ENCODE measurements around the gene ATG4B.
A peak's percentile ranks its signal among the peaks of the same experiment; 100 is the strongest.
"Not testable (repeated sequence)": the region's sequence is repeated elsewhere in the genome, so short reads cannot be mapped to it uniquely, and the experiment has no call there.

ATG4B gene

DNA sequence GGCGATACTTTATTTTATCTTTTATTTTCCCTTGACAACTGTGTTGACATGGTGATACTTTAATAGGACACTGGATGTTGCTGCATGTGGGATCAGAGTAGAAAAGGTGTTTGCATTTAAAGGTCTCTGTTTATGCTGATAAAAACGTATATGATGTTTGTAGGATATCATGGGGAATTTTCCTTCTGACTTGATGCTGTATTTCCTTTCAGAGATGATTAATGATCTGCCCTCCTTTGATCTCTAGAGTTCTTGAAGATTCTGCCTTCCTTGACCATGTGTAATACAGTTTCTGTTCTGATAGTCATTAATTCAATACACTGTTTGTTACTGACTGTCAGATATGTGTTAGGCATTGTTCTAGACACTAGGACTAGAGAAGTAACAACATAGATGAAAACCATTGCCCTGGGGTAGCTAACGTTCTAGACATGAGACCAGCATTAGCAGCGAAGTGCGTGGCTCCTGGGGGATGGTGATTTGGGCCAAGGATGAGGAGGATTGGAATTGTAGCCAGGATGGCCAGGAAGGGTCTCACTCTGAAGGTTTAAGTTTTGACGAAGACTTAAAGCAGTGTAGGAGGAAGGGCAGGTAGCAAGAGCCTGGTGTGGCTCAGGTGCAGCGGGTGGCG, 2.8 kb downstream of the ATG4B start:
- DNase-seq = no peak

DNA sequence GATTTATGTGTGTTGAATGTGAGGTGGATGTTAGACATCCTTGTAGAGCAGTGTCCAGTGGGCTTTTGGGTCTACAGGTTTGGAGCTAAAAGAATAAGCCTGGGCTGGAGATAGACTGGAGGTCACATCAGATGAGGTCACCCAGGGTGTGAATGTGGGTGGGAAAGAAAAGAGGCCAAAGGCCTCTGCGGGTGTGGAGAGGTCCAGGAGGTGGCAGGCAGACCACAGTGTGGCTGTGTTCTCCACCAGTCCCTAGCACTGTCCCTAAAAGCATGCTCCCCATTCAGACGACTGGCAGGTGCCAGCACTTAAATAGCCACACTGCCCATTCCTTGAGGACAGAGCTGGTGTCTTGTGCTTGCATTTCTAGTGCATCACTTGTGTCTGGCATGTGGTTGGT, 4.1 kb downstream of the ATG4B start:
- DNase-seq = peak; percentile 24 to 50

DNA sequence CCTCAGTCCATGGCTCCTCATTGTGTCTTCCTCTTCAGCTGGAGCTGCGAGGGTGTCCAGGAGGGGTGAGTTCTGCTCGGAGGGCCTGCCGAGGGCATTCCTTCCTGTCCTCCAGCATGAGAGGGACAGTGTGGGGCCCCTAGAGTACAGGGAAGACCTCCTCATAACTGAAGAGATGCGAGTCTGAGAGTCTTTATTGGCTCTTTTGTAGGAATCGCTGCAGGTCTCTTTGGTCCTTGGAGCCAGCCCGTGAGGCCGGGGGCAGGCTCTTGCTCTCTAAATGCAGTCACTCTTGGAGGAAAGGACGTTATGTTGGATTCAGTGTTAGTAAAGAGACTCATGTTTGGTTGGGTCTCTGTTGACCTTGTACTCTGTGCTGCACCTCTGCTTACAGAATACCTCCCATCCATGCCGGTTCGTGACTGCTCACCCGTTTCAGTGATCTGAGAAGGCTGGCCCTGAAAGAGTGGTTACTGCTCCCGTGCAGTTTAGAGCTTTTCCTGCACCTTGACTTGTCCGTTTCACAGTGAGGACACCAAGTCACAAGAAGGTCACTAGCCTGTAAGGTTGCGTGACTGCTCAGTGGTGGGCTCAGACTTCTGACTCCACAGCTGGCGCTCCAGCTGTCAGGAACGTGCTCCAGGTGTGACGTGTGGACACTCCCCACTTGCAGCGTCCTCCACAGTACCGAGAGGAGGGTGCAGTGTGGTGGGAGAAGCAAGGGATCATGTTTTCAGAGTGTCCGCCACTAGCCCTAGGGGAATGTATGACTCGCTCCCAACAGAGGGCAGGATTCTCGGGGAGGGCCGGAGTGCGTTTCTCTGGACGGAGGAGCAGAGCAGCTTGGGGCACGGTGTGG, 7.8 kb downstream of the ATG4B start:
- no peak for DNase-seq

DNA sequence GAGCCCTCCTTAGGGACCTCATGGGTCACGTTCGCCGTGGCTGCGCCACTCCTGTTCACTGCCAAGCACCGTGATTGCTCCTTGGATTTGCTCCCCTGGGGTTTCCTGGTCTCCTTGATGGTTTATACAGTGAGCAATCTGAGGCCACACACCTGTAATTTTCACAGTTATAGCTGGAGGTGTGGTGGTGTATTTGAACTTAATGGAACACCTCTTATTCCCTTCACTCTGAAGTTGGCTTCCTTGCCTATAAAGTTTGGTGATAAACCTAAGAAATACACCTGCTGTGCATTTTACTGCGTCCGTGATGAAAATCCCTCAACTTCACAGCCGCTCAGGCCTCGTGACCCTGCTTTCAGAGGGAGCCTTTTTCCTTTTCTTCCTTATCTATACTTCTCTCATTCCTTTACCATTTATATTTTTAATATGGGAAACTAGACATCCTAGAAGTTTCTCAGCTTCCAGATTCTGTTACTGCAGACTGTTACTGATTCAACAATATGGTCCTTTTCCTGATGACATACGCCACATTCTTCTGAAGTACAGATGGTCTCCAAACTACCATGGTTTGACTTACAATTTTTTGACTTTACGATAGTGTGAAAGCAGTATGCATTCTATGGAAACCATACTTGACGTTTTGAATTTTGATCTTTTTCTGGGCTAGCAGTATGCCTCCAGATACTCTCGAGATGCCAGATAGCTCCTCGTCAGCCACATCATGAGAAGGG, 8.6 kb downstream of the ATG4B start:
- no peak for DNase-seq

DNA sequence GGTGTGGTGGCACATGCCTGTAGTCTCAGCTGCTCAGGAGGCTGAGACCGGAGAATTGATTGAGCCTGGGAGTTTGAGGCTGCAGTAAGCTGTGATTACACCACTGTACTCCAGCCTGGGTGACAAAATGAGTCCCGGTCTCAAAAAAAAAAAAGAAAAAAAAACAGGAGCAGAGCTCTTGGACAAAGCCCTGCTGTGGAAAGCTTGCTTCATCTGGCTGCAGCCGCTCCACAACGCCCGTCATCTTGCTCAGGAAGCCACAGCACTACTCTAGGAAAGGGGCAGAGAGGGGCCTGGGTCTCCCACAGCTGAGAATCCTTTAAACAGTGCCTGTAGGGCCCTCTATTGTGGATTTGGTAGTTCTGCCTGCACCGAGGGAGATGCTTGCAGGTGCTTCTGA, 11.0 kb downstream of the ATG4B start:
- DNase-seq = no peak

DNA sequence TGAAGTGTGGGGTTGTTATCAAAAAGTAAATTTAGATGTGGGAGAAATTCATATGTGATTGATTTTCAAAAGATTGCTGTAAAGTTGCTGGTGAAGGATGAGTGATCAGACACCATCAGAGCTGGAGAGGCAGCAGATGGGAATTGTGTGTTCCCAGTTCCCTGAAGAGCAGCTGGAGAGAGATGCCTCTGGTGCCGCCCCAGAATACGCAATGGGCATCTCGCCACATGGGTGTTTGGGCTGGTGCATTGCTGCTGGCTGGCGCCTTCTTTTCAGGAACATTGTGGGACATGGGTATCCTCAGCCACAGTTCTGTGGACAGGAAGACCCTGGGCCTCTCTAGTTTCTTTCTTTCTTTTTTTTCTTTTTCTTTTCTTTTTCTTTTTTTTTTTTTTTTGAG, 11.9 kb downstream of the ATG4B start:
- DNase-seq = no peak

DNA sequence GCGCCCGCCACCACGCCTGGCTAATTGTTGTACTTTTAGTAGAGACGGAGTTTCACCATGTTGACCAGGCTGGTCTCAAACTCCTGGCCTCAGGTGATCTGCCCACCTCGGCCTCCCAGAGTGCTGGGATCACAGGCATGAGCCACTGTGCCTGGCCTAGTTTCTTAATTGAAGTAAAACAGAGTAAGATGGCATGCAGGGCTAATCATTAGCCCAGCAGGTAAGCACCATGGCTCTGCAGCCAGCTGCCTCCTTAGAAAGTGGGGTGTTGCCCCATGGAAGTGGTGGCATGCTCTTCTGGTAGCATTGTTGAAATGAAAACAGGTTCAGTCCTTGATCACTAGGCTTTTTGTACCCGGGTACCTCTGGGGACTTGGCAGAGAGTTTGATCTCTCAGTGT, 12.4 kb downstream of the ATG4B start:
- no peak for DNase-seq

DNA sequence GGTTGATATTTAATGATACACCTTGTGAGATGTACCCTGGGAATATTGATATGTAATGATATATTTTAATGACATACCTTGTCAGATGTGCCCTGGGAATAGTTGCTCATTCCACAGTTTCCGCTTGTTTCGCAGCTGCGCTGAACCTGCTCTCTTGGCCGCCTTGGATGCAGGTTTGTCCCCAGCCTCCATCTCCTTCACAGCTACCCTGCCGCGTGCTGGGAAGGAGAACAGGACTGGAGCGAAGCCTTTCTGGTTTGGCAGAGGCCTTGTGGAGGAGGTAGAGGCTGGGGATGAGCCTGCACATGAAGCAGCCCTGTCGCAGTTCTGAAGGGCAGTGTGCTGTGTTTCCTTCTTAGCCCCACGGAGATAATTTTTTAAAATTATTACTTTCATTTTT, 14.6 kb downstream of the ATG4B start:
- DNase-seq = no peak

DNA sequence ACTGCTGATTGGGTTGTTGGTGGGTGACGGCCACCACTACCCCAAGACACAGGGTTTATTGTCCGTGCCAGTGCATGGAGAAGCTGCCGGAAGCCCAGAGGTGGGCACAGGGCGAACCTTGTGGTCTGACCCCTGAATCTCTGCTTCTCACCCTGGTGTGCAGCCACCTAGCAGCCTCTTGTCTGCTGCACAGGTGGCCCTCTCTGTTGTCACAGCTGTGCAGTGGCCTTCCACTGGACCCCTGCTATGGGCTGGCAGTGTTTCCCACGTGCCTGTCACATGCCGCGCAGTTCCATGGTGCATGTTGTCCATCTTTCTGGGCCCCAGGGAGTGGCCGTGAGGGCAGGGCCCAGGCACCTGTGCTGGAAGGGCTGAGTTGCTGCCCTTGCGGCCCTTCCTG, 15.2 kb downstream of the ATG4B start:
- no peak for DNase-seq

DNA sequence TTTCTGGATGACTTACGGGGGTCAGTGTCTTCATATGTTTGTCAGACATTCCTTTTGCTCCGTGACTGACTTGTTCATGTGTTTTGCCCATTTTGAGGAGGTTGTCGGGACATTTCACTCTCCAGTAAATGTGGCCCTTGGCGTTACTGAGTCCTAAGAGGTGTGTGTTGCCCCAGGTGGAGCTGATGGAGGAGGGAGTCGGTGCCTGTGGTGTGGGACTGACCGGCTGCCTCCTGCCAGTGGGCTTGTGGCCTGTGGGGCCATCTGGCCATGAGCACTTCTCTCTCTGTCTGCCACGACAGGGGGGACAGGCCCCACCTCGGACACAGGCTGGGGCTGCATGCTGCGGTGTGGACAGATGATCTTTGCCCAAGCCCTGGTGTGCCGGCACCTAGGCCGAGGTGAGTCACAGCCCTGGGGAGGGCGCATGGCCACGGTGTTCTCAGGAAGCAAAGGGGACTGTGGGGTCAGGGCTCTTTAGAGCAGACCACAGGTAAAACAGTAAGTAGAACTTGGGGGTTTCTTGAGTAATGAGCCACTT, 15.8 kb downstream of the ATG4B start:
- no peak for DNase-seq

DNA sequence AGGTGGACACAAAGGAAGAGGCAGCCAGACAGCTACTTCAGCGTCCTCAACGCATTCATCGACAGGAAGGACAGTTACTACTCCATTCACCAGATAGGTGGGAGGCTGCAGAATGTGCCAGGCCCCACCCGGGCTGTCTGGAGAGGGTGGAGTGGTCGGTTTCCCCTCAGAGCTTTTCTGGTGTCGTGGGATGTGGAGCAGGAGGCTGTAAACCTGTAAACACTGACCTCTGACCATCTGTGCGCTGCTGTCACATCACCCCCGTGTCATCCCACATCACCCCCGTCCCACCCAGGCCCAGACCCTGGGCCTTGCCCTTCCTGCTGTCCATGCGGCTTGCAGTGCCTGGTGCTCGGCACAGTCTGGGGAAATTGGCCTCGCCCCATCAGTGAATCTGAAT, 17.1 kb downstream of the ATG4B start:
- no peak for DNase-seq

DNA sequence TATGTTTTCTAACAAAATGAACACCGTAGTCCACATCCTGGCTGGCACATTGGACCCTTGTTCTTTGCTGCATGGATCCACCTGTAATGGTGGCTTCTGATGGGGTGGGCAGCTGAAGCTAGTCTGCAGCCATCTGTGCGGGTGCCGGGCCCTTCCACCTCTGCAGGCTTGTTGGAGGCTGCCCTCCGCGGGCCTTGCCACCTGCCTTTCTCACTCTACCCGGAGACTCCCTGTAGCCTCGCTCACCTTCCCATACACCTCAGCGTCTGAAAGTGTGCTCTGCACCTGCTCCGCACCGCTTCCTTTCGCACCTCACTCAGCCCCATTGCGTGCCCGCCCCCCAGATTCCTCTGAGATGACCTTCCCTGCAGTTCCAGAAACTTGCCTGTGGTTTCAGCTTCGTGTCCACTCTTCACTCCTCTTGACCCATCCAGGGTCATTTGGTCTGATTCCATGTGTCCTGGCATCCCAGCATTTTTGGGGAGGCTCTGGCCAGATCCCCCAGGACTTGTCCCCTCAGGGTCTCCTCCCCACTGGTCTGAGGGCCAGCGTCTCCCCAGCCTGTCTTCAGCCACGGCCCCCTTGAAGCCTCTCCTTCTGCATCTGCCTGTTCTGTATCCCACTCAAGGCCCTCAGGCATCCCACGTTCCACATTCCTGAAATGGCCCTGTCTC, 18.2 kb downstream of the ATG4B start:
- no peak for DNase-seq

DNA sequence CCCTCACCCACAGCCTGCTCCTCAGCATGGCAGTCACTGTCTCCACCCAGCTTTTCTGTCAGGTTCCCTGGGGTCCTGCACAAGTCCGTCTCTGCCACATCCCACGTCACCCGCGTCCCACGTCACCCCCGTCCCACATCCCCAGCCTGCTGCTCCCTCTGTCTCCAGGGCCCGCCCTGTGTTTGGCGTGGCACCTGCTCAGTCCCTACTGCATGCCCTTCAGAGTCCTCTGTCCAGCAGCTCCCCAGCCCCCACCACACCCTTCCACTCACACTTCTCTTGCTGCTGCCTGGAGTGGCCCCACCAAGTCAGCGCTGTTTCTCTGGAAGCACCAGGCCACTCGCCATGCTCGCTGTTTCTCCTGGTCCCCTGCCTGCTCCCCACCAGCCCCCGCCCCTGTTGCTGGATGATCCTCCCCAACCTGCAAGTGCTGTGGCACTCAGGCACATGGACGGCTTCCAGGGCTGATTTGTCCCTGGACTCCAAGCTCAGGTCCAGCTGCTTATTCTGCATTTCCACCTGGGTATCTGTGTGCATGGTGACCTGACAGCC, 18.8 kb downstream of the ATG4B start:
- DNase-seq = no peak

DNA sequence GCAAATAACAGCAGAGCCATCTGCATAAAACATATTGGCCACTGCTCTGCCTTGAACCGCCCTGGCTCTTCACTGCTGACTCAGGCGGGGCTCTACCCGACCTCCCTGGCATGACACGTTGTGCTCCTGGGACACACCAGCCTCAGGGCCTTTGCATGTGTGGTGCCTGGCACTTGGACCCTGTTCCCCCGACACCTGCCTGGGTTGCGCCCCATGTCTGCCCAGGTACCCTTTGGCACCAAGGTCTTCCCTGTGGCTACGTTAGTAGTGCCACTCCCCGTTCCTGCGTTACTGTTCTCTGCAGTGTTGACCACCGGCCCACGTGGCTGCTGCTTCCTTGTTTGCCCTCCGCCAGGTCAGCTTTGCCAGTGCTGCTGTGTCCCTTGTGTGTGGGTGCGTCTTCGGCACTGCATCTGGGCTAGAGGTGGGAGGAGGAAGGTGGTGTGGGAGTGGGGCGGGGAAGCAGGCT, 20.3 kb downstream of the ATG4B start:
- no peak for DNase-seq

DNA sequence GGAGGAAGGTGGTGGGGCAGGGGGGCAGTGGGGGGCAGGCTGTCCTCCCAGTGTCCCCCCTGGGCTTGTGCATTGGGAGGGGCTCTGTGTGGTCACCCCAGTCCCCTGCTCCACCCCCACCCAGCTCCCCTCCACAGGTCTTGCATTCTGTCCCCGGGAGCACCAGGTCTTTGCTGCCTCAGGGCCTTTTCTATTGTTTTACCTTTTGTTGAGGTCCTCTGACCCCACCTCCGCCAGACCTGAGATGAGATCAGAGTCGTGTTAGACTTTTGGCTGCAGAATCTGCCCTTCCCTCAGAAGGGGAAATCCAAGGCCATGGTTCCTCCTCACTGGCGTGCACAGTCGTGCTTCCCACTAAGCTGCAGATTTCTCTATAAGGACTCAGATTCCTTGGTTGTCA, 20.8 kb downstream of the ATG4B start:
- no peak for DNase-seq

DNA sequence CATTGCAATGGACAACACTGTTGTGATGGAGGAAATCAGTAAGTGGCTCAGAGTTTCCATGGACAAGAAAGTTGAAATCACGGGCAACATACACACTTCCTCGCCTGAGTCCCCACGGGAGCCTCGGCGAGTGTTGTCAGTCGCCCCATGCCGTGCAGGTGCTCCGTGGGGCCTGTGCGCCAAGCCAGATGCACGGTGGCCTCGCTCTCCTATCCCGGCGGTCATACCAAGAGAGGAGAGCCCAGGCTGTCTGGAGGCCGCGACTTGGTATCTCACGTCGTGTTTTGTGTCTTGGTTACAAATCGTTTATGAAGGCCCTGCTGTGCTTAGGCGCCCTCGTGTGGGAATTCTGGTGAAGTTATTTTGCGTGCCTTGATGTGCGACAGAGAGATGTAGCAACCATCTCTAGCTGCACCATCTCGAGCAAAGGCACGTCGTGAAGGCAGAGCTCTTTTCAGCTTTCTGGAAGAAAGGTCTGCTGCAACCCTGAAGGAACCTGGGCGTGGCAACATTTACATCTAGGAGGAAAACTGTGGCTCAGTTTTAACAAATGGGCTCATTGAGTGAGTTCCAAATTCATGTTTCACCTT, 21.8 kb downstream of the ATG4B start:
- DNase-seq = peak in 1 of 2 donors; percentile 53

DNA sequence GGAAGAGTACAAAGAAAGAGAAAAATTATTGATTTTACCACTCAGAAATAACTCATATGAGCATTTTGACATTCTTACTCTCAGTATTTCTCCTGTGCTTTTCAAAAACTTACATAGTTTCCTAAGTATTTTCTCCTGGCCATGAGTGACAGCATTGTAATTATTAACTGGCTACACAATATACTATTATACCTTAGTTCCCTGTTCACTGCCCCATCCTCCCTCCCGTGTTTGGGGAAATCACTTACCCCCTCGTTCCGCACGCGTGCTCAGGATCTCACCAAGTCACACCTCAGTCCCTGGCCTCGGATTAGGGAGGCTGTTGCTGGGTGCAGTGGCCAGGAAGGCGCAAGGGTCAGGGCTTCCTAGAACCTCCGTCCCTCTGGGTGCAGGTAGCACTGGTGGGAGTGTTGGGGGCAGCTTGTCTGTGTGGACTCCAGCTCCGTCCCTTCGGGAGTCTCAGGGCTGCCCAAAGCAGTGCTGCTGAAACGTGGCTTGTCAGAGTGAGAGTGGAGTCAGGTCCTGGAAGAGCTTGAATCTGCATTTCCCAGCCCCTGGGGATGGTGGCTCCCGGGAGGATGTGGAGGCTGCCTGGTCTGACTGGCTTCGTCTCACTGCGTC, 23.2 kb downstream of the ATG4B start:
- no peak for DNase-seq

DNA sequence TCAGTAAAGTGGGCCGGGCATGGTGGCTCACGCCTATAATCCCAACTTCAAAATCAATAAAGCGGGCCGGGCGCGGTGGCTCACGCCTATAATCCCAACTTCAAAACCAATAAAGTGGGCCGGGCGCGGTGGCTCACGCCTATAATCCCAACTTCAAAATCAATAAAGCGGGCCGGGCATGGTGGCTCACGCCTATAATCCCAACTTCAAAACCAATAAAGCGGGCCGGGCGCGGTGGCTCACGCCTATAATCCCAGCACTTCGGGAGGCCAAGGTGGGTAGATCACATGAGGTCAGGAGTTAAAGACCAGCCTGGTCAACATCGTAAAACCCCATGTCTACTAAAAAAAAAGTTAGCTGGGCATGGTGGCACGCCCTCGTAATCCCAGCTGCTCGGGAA, 25.2 kb downstream of the ATG4B start:
- DNase-seq = not testable (repeated sequence)

DNA sequence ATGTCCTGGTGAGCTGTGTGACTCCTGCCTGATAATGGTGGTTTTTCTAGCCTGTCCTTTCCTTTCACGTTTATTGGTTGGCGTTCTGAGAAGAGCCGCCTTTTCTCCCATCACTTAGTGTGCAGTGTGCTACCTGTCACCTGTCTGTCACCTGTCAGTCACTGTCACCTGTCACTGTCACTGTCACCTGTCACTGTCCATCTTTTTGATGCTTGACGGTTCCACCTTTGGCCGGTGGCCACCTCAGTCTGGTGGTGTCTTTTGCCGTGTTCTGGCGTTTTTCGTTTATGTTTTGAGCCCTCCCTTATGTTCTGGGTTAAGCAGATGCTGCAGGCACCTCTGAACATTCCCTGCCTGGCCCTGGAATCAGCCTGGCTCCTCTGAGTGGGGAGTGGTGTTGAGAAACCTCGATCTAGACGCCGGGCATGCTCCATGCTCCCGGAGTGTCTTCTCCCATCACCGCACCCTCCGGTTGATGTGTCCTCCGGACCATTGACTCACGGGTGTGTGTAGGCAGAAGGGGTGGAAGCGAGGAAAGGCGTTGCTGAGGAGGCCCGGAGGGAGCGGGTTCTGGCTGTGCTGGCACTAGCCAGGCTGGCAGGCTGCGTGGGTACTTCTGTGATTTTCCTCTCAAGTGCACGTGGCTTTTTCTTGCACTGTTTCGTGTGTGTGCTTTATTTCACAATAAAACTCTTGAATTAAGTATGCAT, 28.4 kb downstream of the ATG4B start:
- DNase-seq = no peak

DNA sequence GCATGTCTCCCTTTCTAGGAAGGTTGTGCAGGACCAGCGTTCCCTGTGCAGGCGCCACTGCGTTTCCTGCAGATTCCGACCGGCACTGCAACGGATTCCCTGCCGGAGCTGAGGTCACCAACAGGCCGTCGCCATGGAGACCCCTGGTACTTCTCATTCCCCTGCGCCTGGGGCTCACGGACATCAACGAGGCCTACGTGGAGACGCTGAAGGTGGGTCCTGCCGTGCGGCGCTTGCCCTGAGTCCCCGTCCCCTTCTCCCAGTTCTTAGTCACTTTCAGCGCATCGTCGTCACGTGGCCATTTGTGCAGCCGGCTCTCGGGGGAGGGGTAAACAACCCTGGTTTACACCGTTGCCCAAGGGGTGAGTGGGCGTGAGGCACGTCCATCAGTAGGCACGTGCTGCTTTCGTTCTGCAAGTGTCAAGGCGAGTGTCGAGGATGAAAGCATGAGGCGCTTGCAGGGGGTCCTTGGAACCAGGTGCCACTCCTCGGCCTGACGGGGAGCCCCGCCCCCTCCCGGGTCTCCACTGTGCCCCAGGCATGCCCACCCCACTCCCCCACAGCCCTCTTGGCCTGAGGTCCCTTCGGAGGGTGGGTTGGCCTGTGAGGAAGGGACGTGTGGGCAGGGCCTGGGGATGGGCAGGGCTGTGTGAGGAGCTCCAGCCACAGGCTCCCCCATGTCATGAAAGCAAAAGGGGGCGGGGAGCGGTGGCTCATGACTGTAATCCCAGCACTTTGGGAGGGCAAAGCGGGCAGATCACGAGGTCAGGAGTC, 29.3 kb downstream of the ATG4B start:
- DNase-seq = no peak
